ENCODE results near the gene JMJD4.
"Not testable (repeated sequence)": the region's sequence is repeated elsewhere in the genome, so short reads cannot be mapped to it uniquely, and the experiment has no call there.

JMJD4 gene

DNA sequence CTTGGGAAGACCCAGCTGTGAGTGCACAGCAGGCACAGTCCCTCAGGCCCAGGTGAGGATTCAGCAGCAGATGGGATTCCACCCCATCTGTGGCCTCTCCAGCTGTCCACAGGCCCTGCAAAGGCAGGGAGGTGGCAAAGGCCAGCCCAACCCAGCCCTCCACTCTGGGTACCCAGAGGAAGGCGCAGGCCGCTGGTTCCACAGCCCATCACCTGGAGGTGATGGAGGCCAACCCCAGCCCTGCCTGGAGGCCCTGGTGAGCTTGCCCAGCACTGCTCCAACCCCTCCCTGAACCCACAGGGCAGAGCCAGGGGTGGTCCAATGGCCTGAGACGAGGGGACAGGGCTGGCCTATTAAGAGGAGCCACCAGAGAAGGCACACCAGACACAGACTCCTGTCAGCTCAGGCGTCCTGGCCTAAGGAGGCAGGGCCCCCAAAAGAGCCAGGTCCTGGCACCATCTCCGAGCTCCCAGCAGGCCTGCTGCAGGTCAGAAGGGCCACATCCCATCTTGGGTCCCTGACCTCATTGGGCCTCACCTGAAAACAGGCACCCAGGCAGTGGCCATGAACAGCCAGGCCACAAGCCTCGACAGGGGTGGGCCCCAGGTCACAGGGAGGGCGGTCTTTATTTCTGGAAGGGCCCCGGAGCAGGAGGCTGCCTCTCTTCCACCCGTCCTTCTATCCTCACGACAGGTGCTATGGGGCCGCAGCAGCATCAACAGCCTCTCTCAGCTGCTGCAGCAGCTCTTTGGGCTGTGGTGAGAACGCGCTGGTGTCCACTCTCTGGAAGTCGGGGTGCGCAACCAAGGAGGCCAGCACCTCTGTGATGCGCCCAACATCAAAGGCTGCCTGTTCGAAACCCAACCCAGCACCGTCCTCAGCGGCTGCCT lies 3.2 kb downstream of the JMJD4 start:
- no peak for DNase-seq (ENCODE audit: low read depth)

DNA sequence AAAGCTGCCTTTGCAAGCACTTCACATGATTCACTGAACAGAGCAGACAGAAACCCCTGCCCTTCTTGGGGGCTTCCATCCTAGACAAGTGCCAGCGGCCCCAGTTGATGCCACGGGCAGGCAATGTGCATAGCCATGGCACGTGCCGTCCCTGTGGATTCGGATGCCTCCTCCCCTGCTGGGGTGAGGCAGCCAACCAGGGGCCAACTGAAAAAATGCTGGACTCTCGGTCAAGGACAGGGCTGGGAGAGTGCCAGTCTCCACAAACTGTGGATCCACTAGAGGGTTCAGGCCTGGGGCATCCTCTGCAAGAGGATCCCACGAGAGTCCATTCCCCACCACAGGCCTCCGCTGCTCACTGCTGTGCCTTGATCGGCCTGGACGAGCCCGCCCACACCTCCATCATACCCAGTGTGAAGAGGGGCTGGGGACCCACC lies 3.8 kb downstream of the JMJD4 start:
- no peak for DNase-seq (ENCODE audit: low read depth)

DNA sequence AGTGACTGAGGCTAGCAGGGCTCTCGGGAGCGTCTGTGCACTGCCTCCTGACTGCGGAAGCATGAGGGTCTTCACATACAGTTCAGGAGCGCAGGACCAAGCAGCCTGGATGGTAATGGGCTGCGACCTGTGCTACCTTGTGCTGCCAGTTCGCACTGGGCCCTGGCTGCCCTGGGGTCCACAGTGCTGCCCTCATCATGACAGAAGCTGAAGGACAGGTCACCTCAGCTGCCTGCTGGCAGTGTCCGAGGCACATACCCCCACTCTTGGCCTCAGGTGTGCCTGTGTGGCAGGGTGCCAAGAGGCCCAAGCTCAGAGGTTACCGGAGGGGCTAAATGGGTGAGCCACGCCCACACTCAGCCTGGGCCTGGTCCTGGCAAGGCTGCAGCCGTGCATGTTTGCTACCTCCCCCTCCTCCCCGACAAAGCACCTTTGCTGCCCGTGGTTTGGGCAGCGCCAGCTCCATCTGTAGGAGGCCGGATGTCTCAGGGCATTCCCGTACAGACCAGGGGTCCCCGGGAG lies 4.4 kb downstream of the JMJD4 start:
- DNase-seq (ENCODE audit: low read depth), result no peak

DNA sequence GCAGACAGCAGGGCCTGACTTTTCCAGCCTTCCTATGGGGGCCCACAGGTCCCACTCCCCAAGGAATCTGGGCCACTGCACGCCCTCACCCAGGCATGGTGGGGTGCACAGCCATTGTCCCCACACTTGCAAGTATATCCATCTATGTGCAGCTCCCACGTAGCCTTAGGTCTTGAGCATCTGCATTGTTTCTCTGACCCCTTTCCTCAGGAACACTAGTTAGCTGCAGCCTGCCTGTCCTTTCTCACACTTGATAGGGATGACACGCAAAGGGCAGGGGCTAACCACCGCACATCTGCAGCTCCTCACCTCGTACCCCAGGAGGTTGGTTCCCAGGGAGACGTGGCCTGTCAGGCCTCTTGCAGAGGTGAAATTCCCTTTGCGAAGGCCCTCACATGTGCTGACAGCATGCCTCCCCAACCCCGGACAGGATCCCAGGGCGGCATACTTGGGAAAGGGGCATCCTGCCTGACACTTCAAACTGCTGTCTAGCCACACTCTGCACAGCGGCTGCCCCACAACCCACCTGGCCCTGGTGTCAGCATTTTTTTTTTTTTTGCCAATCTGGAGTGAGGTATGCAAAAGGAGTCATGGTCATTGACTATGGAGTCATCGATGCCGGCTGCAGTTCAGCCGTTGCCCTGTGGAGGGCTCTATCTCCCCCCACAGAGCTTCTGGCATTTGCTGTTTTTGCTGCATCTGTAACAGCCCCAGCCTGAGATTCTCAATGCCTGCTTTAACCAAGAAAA lies 5.0 kb downstream of the JMJD4 start:
- no peak for DNase-seq (ENCODE audit: low read depth)

DNA sequence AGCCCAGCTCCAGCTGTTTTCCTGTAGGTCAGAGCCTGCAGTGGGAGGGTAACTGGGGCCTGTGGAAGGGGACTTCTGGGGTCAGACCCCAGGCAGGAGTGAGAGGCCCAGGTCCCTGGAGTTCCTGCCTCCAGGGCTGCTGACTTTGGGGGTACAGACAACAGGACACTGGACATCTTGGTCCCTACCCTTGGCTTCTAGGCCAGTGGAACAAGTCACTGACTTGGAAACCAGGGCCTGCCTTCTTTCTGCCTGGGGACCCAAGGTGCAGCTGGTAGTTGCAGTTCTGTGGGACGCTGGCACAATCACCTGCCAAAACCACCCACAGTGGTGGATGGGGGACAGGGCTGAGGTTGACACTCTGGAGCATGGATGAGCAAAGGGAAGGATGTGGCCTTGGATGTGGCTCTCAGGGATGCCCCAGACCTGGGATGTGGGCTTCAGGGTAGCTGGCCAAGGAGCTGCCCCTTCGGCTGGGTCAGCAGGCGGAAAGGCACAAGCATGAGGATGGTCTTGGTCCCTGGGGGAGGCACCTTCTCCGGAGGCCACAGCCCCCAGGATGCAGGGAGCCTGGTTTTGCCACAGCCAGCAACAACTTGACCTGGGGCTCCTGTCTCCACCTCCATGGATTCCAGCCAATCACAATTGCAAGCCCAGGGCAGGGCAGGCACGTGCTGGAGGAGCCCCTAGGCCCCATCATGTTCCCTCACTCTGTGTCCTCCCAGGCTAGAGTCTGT lies 5.8 kb downstream of the JMJD4 start:
- no peak for DNase-seq (ENCODE audit: low read depth)

DNA sequence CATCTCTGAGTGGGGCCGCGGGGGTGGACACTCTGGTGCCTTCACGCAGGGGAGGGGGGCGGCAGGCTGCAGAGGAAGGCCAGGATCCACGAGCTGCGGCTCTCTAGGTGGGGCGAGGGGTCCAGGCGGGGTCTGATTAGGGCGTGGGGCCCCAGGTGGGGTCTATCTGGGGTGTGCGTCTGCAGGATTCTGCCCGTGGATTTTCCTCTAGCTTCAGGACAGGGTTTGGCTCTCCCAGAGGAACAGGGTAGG lies 6.3 kb downstream of the JMJD4 start:
- DNase-seq (ENCODE audit: low read depth), result no peak

DNA sequence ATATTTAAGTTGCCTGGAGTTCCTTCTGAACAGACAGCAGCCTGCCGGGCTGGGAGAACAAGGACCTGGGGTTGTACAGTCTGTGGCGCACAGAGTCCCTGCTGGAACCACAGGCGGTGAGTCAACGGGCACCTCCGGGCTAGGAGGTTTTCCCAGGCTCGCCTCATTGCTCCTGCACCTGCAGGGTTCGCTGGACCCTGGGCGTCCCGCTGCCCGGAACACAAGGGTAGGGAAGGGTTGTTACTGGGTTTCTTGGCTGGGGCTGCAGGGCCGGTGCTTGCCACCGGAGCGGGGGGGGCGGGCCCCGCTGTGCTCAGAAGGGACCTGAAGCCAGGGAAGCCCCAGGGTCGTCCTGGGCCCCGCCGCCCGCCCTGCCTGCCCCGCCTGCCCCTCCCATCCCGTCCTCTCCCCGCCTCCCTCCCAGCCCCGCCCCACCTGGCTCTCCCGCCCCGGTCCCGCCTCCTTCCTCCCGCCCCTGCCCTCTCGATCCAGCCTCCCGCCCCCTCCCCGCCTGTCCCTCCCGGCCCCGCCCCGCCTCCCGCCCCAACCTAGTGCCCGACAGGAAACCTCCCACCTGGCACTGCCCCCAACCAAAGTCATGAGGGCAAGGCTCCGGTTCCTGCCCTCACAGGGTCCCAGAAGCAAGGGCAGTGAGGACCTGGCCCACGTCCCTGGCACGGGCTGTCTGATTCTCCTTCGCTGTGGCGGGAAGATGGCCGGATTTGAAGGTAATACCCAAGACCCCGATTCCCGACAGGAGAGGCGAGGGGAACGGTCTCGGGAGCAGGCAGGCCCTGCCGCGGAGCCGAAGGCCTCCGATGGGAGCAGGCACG lies 6.8 kb downstream of the JMJD4 start:
- DNase-seq (ENCODE audit: low read depth), result no peak

DNA sequence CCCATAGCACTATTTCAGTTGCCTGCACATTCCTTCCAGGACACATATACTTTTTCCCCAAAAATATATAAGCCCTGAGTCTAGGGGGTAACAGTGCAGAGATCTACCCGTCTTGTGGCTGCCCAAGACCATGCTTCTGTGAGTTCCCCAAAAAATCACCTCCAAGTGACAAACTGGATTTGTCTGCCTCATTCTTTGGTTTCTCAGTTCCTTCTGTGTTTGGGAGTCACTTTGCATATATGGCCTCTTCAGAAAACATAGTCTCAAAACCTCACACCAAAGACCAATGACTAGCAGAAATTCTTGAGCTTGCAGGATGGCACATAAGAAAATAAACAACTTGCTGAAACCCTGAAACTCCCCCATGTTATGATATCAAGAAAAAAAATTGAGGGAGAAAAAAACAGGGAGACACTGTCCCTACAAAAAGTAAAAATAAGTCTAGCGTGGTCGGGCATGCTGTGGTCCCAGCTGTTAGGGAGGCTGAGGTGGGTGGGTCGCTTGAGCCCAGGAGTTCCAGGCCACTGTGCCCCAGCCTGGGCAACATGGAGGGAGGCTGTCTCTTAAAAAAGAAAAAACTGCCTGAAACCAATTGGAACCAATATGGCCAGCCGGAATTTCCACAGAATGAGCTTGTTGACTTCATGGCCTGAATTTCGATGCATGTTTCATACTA lies 8.0 kb downstream of the JMJD4 start:
- no peak for DNase-seq (ENCODE audit: low read depth)

DNA sequence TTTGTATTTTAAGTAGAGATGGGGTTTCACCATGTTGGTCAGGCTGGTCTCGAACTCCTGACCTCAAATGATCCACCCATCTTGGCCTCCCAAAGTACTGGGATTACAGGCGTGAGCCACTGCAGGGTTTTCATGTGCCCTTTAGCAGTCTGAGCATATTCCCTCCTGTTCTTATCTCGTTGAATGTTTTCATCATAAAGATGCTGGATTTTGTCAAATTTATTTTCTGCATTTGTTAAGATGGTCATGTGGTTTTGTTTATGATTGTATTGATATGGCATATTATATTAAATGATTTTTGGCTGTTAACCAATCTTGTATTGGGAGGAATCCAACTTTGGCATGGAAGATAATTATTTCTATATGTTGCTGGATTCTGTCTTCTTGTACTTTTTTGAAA lies 8.8 kb downstream of the JMJD4 start:
- DNase-seq (ENCODE audit: low read depth), result no peak

DNA sequence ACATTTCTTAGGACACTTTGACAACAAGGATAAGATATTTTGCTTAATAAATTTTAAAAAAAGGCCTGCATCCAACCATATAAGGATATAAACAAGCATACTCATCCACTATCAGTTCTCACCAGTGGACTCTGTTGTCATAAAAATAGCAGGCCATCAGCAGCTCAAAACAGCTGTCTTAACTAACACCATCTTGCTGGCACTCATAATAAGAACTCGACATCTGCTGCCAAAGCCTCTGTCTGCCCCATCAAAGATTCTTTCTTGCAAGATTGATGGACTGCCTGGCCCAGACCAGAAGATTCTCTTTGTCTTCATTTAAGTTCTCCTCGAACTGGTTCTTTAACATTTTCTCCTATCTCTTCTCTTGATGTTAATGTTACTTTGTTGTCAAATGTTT lies 10.1 kb downstream of the JMJD4 start:
- DNase-seq (ENCODE audit: low read depth), result no peak

DNA sequence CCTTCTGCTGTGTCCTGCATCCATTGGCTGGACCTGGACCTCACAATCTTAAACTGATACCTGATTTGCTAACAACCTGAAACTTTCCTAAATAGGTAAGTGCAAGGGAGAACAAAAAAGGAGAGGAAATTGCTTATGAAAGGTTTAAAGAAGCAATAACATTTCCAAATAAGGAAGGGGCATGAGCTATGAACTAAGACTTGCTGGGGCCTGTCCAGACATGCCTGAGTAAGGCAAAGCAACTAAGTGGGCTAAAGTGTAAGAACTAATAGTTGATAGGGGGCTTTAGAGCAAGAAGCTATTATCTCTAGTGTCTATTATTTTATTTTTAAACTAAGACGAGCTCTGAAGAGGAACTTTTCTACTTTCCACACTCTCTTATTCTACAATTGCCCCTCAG lies 11.6 kb downstream of the JMJD4 start:
- DNase-seq (ENCODE audit: low read depth), result no peak

DNA sequence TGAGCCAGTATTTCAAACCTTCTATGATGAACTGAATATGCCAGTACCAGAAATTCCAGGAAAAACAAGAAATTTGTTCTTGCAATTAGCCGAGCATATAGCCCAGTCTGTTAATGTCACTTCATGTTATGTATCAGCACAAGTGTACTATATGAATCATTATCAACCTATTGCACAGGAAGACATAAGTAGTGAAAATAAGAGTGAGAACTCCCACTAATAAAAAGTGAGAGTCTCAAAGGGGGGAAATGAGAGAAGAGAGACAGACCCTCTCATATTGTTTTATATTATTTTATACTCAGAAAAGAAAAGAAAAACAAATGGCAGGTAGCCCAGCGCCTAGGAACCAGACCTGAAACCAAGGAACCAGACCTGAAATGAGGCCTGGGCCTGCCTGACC lies 16.2 kb downstream of the JMJD4 start:
- no peak for DNase-seq (ENCODE audit: low read depth)

DNA sequence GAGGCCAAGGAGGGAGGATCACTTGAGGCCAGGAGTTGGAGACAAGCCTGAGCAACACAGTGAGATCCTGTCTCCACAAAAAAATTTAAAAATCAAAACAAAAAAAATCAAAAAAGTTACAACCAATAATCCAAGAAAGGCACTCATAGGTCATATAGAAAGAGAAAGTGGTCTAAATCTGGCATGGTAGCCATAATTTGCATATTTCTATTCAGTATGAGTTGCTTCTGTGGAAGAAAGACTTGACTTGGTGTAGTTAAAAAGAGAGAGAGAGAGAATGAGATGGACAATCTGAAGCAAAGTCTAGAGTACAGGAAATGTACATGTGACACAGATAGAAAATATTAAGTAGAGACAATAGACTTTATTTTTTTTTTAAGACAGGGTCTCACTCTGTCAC lies 22.5 kb downstream of the JMJD4 start:
- DNase-seq (ENCODE audit: low read depth), result no peak

DNA sequence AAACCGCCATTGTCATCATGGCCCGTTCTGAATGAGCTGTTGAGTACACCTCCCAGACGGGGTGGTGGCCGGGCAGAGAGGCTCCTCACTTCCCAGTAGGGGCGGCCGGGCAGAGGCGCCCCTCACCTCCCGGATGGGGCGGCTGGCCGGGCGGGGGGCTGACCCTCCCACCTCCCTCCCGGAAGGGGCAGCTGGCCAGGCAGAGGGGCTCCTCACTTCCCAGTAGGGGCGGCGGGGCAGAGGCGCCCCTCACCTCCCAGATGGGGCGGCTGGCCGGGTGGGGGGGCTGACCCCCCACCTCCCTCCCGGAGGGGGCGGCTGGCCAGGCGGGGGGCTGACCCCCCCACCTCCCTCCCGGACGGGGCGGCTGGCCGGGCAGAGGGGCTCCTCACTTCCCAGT lies 24.6 kb downstream of the JMJD4 start:
- not testable (repeated sequence) for DNase-seq (ENCODE audit: low read depth)

DNA sequence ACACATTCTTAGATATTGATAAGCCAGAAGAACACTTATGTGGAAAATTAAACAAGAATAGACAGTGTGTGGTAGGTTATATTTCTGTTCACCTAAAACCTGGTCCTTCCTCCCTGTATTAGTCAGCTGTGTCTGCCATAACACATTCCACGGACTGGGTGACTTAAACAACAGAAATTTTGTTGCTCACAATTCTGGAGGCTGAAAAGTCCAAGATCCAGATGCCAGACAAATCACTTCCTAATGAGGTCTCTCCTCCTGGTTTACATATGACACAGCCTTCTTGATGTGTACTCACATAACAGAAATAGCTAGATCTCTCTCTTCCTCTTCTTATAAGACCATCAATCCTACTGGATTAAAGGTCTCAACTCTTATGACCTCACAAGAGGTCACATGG lies 25.7 kb downstream of the JMJD4 start:
- DNase-seq (ENCODE audit: low read depth), result peak; percentile 10

DNA sequence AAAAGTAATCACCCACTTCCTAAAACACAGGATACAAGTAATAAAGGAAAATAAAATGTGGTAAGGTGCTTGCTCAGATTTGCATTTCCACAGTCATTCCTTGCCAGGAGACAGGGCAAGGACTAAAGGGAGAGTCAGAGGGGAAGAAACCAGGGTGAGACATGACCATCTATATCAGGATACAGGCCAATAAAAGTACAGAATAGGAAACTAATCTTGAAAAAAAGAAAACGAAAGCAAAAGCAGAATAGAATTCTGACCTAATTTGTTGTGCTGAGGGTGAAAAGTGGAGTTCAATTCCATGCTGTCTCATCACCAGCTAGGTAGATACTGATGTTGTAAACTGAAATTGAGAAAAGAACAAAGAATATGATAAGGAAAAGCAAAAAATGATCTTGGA lies 27.3 kb downstream of the JMJD4 start:
- no peak for DNase-seq (ENCODE audit: low read depth)

DNA sequence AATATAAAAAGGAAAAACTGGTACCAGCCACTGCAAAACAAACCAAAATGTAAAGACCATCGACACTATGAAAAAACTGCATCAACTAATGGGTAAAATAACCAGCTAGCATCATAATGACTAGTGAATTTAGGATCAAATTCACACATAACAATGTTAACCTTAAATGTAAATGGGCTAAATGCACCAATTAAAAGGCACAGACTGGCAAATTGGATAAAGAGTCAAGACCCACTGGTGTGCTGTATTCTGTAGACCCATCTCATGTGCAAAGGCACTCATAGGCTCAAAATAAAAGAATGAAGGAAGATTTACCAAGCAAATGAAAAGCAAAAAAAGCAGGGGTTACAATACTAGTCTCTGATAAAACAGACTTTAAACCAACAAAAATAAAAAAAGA lies 33.5 kb downstream of the JMJD4 start:
- DNase-seq (ENCODE audit: low read depth), result not testable (repeated sequence)

DNA sequence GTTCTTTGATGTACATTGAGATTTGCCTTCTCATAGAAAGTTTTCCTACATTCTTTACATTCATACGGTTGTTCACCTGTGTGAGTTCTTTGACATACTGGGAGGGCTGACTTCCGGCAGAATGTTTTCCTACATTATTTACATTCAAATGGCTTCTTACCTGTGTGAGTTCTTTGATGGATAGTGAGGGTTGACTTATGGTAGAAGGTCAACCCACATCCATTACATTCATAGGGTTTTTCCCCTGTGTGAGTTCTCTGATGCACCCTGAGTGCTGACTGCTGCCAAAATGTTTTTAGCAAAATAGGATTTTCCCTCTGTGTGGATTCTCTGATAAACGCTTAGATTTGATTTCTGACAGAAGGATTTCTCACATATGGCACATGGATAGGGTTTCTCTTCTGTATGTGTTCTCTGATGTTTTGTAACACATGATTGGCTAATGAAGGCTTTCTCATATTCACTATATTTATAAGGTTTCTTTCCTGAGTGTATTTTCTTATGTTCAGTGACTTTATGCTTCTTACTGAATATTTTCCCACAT lies 37.7 kb downstream of the JMJD4 start:
- DNase-seq (ENCODE audit: low read depth), result no peak

DNA sequence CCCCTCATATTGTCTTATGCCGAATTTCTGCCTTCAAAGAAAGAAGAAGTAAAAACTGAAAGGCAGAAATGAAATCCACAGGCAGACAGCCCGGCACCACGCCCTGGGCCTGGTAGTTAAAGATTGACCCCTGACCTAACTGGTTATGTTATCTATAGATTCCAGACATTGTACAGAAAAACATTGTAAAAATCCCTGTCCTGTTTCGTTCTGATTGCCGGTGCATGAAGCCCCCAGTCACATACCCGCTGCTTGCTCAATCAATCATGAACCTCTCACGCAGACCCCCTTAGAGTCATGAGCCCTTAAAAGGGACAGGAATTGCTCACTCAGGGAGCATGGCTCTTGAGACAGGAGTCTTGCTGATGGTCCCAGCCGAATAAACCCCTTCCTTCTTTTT lies 49.3 kb downstream of the JMJD4 start:
- no peak for DNase-seq (ENCODE audit: low read depth)

Data from GM04503 (cell line).